DMS153 treated with DMSO at 0.1 percent for 48 hours (cell line): Measurements from ENCODE around the gene THRB.
A peak's percentile ranks its signal among the peaks of the same experiment; 100 is the strongest.

ENCODE experiments used
- DNase-seq: peaks from one replicate; lab custom pipeline; 2025; ENCODE audit not compliant: unreplicated experiment; lab: John Stamatoyannopoulos, UW

Gene THRB

DNA sequence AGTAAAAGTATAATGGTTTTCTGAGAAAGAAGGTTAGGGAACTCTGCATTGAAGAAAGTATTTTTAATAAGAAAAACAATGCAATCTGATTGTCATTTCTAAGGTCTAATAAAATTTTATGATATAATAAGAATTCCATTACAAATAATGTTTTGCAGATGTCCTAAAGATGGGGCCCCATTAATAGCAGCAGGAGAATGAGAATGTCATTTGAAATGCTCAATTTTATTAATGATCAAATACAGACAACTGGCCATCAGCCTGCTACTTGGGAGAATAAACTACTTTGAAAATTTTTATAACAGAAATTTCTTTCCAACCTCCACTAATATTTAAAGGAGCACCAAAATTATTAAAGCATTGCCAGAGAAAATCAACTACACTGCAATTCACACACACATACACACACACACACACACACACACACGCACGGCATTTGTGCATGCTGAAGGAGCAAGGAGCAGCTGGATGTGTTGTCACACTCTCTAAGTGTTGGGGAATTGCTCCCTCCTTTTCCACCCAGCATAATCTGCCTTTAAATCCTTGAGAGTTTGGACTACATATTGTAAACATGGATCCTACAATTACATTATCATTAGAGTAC is 109.5 kb downstream of the THRB start:
- DNase-seq, result no peak

- DNase-seq, result no peak
Measured at GRCh38 chr3:24382647-24383046, 112.0 kb downstream of the THRB start.

- DNase-seq, result no peak
Measured at GRCh38 chr3:24379936-24380335, 114.7 kb downstream of the THRB start.

GRCh38 chr3:24378313-24378712 is 116.3 kb downstream of the THRB start:
- DNase-seq, result no peak

DNA sequence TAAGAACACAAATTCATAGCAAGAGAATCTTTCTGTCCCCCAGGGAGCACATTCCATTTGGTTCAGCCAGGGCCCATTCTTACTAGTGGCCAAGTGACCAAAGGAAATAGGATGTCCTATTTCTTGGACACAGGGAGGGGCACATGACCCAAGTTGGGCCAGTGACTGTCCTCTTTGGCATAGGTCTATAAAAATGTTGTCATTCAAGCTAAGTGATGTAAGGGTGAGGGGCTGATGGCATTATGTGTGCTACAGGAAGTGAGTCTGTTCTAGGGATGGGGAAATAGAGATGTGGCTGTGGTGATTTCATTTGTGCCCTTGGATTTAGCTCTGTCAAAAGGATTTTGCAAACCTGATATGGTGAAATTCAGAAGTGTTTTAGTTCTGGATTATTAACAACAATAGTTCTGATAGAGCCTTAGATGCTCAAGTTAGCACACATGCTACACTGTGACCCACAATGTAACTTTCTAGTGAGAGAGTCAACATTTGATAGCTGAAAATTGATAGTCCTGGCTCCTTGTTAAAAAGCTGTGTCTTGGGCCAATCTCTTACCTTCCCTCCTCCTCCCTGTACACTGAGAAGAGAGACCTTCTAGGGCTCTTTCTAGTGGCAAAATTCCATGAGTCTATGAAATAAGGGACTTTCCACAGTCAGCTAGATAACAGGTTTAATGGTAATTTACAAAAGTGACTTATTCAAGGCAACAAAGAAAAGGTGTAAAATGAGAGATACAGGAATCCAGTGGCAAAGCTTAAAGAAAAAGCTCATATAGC is 117.2 kb downstream of the THRB start:
- no peak for DNase-seq

- no peak for DNase-seq
Measured at GRCh38 chr3:24375947-24376384, 118.7 kb downstream of the THRB start.

- DNase-seq, result no peak
Measured at GRCh38 chr3:24374801-24375200, 119.8 kb downstream of the THRB start.

DNA sequence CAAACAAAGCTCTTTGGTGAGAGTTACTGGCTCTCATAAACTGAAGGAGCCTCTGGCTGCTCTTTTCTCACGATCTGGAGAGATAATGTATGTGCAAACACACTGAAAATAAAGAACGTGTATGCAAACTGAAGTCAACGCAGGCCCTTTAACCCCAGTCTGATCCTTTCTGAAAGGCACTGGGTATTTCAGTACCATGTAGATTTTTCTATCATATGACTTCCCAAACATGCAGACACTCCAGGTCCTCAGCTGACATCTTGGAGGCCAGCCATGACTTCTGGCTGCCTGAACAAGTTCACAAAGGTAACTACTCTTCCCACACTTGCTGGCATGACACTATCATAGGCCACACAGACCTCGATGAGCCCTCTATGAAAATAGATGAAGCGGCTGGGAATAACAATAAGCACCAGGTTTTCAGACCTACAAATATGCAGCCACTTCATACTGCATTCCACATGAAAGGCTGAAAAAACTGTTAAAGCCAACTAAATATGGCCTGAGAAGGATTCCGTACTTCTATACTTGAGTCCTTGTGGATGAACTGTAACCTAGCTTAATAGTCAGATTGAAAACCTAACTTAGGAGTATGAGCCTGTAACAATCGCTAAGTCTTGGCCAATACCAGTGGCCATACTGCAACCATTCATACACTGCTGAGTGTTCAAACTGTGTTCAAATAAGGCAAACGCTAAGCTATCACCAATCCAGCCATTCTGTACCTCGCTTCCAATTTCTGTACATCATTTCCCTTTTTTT is 121.3 kb downstream of the THRB start:
- no peak for DNase-seq

DNA sequence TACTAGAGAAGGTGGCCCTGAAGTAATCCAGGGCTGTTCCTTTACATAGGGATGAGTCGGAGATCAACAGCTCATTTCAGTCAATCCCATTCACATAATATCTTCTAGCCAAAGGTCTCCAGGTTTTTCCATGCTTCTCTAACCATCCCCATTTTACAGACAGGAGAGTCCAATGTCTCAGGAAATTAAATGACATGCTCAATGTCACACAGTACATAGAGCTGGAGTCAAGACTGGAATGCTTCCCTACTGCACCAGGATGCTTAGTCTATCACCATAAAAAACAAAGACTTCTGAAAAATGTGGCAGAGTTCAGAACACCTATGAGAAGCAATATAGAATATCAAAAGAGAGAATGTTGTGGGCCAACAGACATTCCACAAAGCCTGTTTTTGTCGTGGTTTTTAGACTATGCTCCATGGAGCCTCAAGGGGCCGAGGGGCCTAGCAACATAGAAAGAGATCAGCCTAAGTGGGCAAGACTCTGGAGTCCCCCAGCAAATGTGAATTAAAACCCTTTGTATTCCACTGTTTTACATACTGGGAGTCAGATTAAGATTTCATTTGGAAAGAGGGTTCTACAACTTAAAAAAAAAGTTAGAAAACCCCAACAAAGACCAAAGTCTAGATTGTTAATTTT is 122.0 kb downstream of the THRB start:
- no peak for DNase-seq

DNA sequence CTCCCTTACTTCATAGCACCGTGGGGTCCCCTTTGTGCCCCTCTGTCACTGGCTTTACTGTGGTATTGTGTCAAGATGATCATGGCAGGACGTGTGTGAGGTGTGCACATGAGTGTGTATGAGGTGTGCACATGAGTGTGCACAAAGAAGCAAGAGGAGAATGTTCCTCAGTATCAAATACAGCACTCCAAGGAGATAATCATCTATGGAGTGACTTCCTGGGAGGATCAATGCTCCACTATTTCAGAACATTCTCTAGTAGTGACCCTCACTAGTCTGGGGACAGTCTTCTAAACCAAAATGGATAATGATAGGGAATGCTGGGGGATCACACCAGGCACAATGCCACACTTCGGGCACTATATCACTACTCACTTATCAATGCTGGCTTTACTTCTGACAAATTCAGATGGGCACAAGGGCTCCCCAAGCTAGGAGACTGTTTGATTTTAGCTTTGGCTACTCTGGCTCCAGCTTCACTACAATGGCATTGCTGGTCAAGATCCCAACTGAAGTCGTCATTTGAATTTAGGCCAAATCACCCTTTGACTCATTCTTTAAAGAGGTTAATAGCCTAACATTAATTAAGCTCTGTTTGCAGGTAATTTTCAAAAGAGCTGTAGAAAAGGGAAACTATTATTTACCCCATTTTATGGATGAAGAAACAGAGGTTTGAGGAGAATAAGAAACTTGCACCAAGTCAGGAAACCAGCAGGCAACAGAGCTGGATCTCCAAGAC is 124.1 kb downstream of the THRB start:
- DNase-seq, result no peak

DNA sequence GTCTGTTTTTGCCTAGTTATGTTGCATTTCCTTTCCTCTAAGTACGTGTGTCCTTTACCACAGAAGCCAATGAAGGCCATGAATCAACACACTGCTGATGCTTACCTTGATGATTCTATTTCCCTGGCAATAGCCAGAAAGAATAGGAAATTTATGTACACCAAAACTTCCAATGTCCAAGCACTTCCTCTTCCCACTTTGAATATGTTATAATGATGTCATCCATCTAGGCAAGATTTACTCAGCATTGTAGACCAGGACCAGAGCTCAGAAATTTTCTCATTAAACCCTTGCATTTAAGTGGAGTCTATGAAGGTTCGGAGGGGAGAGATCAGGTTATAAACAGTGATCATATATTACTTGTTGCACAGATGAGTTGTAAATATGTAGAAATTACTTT is 126.0 kb downstream of the THRB start:
- DNase-seq, result no peak

DNA sequence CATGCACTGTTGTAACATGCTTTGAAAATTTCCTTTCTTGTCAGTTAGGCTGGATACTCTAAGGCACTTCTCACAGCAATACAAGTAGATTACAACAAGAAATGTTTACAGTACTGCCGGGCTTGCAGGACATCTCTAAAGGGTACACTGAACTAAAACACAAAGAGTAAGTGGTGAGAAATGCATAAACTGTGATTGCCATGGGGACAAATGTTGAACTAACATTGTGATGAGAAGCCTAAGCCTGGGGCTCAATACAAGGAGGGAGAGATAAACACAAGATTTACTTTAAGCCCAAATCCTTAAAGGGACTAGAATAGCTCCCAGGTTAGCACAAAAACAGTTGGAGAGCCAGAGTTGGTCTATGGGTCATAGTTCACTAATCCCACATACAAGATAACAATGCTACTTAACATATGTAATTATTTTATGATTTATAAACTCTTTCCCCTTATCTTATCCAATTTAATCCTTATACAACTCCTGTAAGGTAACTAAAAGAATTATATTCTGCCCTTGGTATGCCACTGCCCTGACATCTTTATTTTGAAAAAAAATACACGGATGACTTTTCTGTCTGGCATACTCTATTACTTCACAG is 126.9 kb downstream of the THRB start:
- DNase-seq, result no peak

- DNase-seq, result no peak
Measured at GRCh38 chr3:24367216-24367615, 127.4 kb downstream of the THRB start.

DNA sequence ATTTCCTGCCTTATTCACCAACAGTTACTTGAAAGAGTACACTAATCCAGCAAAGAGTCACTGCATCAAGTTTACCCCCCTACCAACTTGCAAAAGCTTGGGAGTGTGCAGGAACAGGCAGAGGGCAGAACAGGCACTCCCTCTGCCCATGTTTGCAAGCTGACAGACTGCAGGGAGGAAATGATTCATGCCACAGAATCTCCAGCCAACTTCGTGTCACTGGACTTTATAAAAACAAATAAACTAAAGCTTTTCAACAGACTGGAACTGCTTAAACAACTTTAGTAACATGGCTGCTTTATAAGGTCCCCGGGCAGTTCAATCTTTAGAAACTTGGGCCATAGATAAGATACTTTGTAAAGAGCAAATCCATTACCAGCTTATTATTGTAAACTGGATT is 129.5 kb downstream of the THRB start:
- DNase-seq, result peak; percentile 1

GRCh38 chr3:24364359-24364758 is 130.3 kb downstream of the THRB start:
- DNase-seq, result no peak

GRCh38 chr3:24363242-24363641 is 131.4 kb downstream of the THRB start:
- DNase-seq, result no peak

GRCh38 chr3:24361623-24362022 is 133.0 kb downstream of the THRB start:
- DNase-seq, result no peak

- DNase-seq, result no peak
Measured at GRCh38 chr3:24360957-24361356, 133.7 kb downstream of the THRB start.

DNA sequence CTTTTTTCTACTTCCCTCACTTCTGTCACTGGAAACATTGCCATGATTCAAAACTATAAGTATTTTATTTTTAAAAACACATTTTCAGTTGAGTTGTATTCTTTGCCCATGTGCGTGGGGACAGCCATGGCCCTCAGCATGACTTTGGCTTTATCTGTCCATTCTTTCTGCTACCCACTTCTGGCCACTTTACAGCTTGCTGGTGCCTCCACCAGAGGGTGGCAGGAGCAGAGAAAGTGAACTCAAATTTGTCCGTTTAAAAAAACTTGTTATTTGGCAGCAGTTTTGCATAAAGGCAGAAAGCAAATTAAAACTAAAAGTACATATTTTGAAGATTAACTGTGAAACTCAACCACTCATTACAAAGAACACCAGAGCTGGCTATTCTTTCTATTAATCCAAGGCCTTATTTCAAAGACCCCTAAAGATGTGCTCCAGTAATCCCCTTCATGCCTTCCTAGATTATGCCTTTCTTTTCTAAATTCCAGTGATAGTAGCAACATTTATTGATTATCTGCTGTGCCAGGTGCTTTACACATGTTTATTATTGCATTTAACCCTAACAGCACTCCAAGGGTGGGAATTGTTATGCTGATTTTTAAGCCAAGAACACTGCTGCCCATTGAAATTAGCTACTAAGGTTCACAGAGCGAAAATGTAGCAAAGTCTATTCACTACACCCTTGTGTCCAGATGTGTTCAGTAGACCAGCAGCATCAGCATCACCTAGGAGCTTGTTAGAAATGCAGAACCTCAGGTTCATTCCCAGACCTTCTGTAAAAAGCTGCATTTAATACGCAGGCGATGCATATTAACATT is 134.8 kb downstream of the THRB start:
- DNase-seq, result no peak

GRCh38 chr3:24359102-24359501 is 135.5 kb downstream of the THRB start:
- DNase-seq, result no peak
